ENCODE results near the gene CA10.

The CA10 gene

DNA sequence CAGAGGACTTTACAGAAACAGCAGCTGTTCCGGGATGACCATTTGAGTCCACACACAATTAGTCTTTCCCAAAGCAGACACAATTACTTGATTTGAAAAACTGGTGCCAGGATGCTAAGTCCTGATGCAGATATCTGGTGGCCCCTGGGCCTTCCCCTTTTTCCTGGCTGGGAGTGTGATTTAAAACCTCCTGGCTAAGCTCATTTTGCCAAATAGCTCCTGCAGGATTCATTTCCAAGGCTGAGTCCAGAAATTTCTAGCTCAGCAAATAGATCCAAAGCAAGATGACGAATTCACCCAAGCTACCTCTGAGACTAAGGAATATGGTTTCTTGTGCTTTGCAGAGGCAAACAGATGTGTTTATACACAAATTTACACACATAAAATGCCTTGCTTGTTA, 422.2 kb downstream of the CA10 start:
- FAIRE-seq (no peak), DNase-seq (ENCODE audit: insufficient read length, low spot score) (no peak)

DNA sequence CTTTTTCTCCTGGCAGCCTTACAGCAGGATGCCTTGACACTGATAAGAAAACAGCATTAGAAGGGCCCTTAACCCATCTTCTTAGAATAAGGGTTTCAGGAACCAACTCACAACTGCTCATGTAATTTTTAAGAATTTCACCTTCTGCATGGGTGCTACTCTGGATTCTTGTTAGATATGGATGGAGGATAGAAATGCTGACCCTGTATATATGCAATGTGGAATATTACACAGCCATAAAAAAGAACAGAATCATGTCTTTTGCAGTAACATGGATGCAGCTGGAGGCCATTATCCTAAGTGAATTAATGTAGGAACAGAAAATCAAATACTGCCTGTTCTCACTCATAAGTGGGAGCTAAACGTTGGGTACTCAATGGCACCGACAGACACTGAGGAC, 423.5 kb downstream of the CA10 start:
- FAIRE-seq (no peak), DNase-seq (ENCODE audit: insufficient read length, low spot score) (no peak)

GRCh38 chr17:51734462-51734861, 424.1 kb downstream of the CA10 start:
- DNase-seq (ENCODE audit: insufficient read length, low spot score) (peak; percentile 8), FAIRE-seq (no peak)

DNA sequence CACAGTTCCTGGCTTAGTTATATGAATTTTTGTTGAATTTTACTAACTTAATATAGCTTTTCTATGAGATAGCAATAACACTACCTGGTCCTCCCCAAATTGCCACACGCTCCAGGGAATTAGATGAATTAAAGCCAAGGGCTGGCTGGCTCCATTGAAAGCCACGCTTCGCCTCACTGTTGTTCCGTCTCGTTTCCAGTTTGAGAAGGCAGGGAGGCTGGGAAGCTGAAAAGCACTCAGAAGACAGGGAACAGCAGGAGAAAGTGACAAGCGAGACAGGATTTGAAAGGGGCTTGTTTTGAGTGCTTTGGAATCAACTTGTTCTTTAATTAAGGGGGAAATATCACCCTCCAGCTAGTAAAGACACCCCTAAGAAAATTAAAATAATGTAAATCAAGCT, 425.3 kb downstream of the CA10 start:
- DNase-seq (ENCODE audit: insufficient read length, low spot score): no peak

DNA sequence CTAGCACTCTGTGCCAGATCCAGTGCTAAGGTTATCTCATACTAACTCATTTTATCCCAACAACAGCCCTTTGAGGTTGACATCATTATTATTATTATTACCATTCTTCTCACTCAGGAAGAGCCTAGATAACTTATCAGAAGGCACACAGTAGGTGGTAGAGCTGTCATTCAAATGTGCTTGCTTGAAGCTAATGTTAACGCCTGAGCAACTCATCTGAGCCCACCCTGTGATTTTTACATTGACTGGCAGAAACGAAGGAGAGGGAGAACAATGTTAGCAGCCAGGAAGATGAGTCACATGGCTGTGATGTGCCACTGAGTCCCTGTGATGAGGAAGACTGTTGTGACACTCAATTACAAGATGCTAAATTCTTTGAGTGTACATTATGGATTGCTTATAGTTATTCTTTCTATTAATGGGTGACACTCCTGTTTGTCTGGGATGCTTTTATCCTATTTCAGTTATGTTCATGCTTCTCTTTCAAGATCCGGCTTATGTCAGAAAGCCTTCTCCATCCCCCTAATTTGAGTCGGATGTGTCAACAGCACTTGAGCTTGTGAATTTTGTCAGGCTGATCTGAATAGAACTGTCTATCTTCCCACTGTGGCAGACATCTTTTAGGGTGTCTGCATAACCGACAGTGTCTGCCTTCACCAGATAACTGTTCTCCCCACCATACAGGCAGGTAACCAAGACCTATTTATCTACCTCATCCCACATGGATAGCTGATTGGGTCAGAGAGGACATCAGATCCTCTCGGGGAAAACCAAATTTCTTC, 426.4 kb downstream of the CA10 start:
- no peak for FAIRE-seq
- DNase-seq (ENCODE audit: insufficient read length, low spot score): no peak

More for the DNA sequence above, 425.3 kb downstream of the CA10 start:
- no peak for FAIRE-seq

DNA sequence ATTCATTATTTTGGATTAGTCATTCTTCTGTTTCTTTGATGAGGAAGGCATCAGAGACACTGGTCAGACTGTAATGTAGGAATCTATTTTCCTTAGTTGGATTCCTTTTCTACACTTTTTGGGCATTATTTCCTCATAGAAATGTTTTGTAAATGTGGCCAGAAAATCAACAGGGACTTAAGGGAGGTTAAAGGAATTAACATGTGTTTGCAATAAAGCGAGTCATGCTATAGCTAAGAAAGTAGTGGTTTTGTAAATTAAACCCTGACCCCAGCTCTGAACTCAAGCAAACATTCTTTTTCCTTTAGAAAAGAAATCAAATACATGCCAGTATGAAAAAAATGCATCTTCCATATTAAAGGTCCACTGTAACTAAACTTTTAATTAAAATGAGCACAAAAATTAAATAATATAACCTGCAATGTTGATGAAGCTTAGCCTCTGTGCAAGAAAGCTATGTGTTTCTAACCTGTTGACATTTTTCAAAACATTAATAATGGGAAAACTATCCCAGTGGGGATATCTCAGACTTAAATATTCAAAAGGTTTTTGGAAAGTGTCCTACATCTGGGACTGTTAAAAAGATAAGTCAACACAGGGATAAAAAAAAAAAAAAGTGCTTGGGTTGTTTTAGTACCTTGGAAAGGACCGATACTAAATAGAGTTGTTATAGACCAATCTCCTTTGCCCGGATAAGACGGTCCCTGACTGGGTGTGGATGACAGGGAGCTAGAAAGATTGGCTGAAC, 428.0 kb downstream of the CA10 start:
- DNase-seq (ENCODE audit: insufficient read length, low spot score): no peak
- no peak for FAIRE-seq

DNA sequence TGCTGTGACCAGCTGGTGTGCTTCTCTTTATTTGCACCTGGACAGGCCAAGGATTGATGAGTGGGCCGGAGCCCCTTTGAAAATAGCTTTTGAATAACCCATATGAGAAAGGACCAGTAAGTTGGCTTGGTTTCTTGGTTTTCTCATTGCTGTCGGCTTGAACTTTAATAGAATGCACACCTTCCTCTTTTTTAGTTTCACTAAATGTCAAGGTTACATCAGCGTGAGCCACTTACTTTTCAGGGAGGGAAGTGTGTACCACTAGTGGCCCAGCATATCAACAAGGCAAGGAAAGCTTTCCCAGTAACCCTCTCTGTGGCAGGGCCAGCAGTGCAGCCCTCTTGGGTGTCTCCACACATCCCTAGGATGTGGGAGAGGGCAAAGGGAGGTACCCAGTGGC, 433.3 kb downstream of the CA10 start:
- no peak for DNase-seq (ENCODE audit: insufficient read length, low spot score)
- no peak for FAIRE-seq

- DNase-seq (ENCODE audit: insufficient read length, low spot score): no peak
- FAIRE-seq: no peak
Measured at GRCh38 chr17:51724043-51724580, 434.4 kb downstream of the CA10 start.

DNA sequence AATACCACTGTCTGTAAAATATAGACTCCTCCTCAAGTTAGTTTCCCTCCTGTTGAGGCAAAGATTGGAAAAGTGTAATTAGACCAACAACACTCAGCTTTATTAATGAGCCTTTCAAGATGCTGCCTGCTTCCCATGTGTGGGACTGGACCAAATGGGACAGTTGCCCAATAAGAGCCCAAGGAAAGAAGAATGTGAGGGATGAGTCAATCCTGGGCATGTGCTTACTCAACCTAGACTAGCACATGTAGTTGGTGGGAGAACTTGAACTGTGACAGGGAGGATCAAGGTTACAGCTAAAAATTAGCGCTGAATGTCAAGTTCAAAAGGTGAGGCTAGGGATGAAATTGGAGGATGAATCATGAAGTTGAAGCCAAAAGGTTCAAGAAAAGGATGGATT, 435.5 kb downstream of the CA10 start:
- DNase-seq (ENCODE audit: insufficient read length, low spot score) (no peak), FAIRE-seq (no peak)

GRCh38 chr17:51721730-51722129, 436.8 kb downstream of the CA10 start:
- FAIRE-seq (no peak), DNase-seq (ENCODE audit: insufficient read length, low spot score) (no peak)

GRCh38 chr17:51720439-51720838, 438.1 kb downstream of the CA10 start:
- DNase-seq (ENCODE audit: insufficient read length, low spot score): no peak
- FAIRE-seq: no peak

DNA sequence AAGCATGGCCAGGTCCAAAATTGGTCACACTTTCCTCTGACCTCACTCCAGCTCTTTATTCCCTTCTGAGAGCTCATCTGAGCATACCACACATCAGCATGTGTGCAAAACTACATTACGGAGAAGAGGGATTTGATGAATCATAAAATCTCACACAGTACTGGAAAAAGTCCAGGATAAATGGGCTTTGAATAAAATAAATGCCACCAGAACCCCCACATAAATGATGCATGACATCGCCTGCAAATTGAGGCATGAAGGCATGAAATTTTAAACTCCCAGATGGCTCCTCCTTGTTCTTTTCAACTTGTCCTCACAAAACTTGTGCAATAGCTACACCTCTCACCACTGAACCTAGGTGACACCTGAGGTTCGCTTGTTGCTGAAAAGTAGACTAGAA, 439.5 kb downstream of the CA10 start:
- no peak for FAIRE-seq
- DNase-seq (ENCODE audit: insufficient read length, low spot score): no peak

GRCh38 chr17:51711581-51711980, 446.9 kb downstream of the CA10 start:
- no peak for FAIRE-seq

GRCh38 chr17:51710634-51710979, 447.9 kb downstream of the CA10 start:
- no peak for FAIRE-seq
- DNase-seq (ENCODE audit: insufficient read length, low spot score): no peak

More at GRCh38 chr17:51711581-51711980, 446.9 kb downstream of the CA10 start:
- DNase-seq (ENCODE audit: insufficient read length, low spot score): no peak

GRCh38 chr17:51709694-51710633, 448.6 kb downstream of the CA10 start:
- FAIRE-seq: no peak

GRCh38 chr17:51707216-51707615, 451.3 kb downstream of the CA10 start:
- FAIRE-seq (no peak), DNase-seq (ENCODE audit: insufficient read length, low spot score) (no peak)

More at GRCh38 chr17:51709694-51710633, 448.6 kb downstream of the CA10 start:
- DNase-seq (ENCODE audit: insufficient read length, low spot score): no peak

- FAIRE-seq: no peak
- DNase-seq (ENCODE audit: insufficient read length, low spot score): no peak
Measured at GRCh38 chr17:51706093-51706492, 452.4 kb downstream of the CA10 start.

- DNase-seq (ENCODE audit: insufficient read length, low spot score) (no peak), FAIRE-seq (no peak)
Measured at GRCh38 chr17:51703361-51704341, 454.9 kb downstream of the CA10 start.

DNA sequence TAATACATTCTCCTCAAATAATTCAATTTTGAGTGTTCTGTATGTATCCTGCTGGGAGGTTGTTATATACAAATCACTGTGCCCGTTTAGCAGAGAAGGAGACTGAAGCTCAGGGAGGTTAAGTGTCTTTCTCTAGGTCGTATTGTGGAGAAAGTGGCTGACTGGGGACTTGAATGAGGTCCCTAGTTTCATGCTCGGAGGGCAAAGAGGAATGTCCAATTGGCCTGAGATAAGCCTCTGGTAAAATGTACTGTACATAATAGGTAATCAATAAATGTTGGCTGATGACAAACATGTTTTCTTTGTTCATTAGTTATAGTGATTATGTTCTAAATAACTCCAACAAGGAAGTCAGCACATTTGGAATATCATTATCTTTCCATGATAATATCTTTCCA, 455.6 kb downstream of the CA10 start:
- FAIRE-seq (no peak), DNase-seq (ENCODE audit: insufficient read length, low spot score) (no peak)

DNA sequence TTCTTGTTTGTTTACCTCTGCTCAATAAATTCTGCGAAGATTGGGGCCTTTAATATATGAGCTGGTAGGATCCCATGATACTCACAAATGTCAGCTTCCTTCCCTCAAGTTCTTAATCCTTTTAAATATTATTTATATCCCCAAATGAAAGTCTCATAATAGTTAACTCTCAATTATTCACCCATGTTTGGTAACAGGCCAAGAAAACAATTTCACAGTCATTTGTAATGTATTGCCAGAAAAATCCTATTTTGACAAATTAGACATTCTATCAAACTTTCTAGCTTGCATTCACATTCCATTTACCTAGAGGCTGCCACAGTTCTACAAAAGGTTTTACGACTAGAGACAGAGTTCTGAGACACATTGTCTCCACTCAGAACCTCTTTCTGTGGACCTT, 457.0 kb downstream of the CA10 start:
- FAIRE-seq: no peak
- DNase-seq (ENCODE audit: insufficient read length, low spot score): no peak

Data from GM19239 (cell line).